Heart left ventricle (tissue), 13 donors: Measurements from ENCODE around the gene TNFRSF13B.

ENCODE experiments used
- CTCF ChIP-seq, 12 donors: fragments of 200-600 bp; sonication (generic) in 4 of 12; IDR thresholded peaks; one replicate each; pipeline versions ENCODE4 v1.5.0 to v1.8.0; 2018 to 2022; ENCODE audit warnings: antibody characterized with exemption in 12 of 12, mild to moderate bottlenecking in 5 of 12
- POLR2A ChIP-seq, 2 donors: fragments of 450-650 bp; IDR thresholded peaks; one replicate each; pipeline ENCODE4 v1.6.1; 2017; ENCODE audit warnings: antibody characterized with exemption in 2 of 2, mild to moderate bottlenecking in 2 of 2, moderate library complexity in 2 of 2
- donor health status: ischemic (EF 13 %, LVEDD 7.1; RV severe dilation, severe dysfunction).
- donor health status: DM: no; HTN: yes; CAD: no.
- donor health status: DM: no; HTN: no; CAD: no.
- donor health status: ischemic (EF 25% LVEDD 6.9; RV normal size, moderate dysfunction).
- donor health status: ischemic (EF 25% LVEDD 5.7; RV mildly dilated, moderate dysfunction).
- donor health status: ischemic (EF 35%, LVEDD 5.7; RV mildly dilated, moderate dysfunction).
- donor health status: nonischemic (EF 11% LVEDD 7.7; RV severe dilation, severe dysfunction).
- donor health status: DM: yes; HTN: yes; CAD: no.
- donor health status: PGD.
- donor health status: ischemic (EF 29% LVEDD 5.4; RV normal size, mild dysfunction).
- donor health status: nonischemic (EF 23%, LVEDD 6.1; RV moderate dilation, normal function).

- TF ChIP-seq CTCF (IDR thresholded peaks at IDR 0.05), result no peak
- TF ChIP-seq POLR2A (IDR thresholded peaks at IDR 0.05), result no peak
These were observed 16.1 kb upstream of the TNFRSF13B start for GRCh38 chr17:16987830-16988601.
